AG04450 (cell line): Measurements from ENCODE around the gene GRIP1. TPM values are rescaled to one million over a fixed set of nuclear protein-coding genes. Genes with fewer than 3 reads are reported as not detected.

Source experiments
- CTCF ChIA-PET: fragments of 300-600, 350-600 bp; formaldehyde crosslinking; extraction: SDS; loops from one replicate; lab custom pipeline; 2022; ENCODE audit warnings: antibody characterized with exemption, inconsistent platforms; lab: Charles Lee
- POLR2A ChIA-PET: fragments of 350-600 bp; formaldehyde crosslinking; extraction: SDS; loops from one replicate; lab custom pipeline; 2021; ENCODE audit warnings: antibody characterized with exemption, inconsistent platforms; lab: Yijun Ruan, JAX
- DNase-seq: peaks from one replicate; pipeline ENCODE4 v3.0.0-alpha.2; 2011; ENCODE audit warnings: low read depth, low spot score
- H3K27ac ChIP-seq: one replicate; pipeline ENCODE4 v1.5.1; 2012; ENCODE audit warnings: low read depth, low read length, control low read depth
- H3K27me3 ChIP-seq: one replicate; pipeline ENCODE4 v1.6.0; 2012; ENCODE audit warnings: low read length; ENCODE audit not compliant: control insufficient read depth, insufficient read depth
- H3K4me3 ChIP-seq: 2 replicates; pipeline ENCODE4 v1.5.1; 2011; ENCODE audit warnings: mild to moderate bottlenecking, low read depth, low read length, control low read depth
- H3K9me3 ChIP-seq: 2 replicates; pipeline ENCODE4 v1.5.1; 2012; ENCODE audit warnings: low read length; ENCODE audit not compliant: control insufficient read depth, insufficient read depth
- polyA plus RNA-seq: library from polyadenylated mRNA; depleted of rRNA; stranded (reverse); fragments of >200 nt; gene quantifications from 2 replicates; pipeline ENCODE4 v1.2.3, GENCODE V29; 2011
- TF ChIP-seq, protein P1 (sequence below): IDR thresholded peaks from 2 replicates; pipeline ENCODE4 v1.5.1; 2011; ENCODE audit warnings: low read depth, low read length, control low read depth, inconsistent platforms

The GRIP1 gene
- polyA plus RNA-seq, 1 experiment: not detected

GRCh38 chr12:66453844-66454243 lies 225.0 kb downstream of the GRIP1 start:
- no peaks in the 10 kb centered on the region for H3K27me3 ChIP-seq
- CTCF ChIA-PET: no interaction called here
- H3K27ac ChIP-seq: no peak overlapping the region
- H3K9me3 ChIP-seq: no peaks in the 10 kb centered on the region
- no peak for DNase-seq
- TF ChIP-seq, protein P1, sequence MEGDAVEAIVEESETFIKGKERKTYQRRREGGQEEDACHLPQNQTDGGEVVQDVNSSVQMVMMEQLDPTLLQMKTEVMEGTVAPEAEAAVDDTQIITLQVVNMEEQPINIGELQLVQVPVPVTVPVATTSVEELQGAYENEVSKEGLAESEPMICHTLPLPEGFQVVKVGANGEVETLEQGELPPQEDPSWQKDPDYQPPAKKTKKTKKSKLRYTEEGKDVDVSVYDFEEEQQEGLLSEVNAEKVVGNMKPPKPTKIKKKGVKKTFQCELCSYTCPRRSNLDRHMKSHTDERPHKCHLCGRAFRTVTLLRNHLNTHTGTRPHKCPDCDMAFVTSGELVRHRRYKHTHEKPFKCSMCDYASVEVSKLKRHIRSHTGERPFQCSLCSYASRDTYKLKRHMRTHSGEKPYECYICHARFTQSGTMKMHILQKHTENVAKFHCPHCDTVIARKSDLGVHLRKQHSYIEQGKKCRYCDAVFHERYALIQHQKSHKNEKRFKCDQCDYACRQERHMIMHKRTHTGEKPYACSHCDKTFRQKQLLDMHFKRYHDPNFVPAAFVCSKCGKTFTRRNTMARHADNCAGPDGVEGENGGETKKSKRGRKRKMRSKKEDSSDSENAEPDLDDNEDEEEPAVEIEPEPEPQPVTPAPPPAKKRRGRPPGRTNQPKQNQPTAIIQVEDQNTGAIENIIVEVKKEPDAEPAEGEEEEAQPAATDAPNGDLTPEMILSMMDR: no peak
- POLR2A ChIA-PET: no interaction called here
- no peak overlapping the region for H3K4me3 ChIP-seq

DNA sequence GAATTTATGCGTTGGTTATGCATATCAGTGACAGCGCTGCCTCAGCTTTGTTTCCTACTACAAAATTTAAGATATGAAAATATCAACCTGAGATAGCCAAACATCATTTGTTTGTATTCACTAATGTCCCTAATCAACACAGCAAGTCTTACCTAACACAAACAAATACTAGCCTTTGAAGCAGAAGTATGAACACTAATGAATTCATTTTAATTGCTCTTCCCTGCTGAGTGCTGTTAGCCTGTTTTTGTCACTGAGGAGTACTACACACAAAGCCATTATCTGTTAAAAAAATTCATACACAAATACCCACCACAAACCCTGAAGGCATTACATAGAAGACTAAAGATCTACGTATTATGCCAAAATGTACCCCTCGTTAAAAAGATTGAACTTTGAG lies 225.8 kb downstream of the GRIP1 start:
- DNase-seq: no peak
- no peaks in the 10 kb centered on the region for H3K9me3 ChIP-seq

GRCh38 chr12:66449531-66449930 lies 229.3 kb downstream of the GRIP1 start:
- DNase-seq: no peak
- POLR2A ChIA-PET: no interaction called here
- Histone ChIP-seq H3K4me3 (no peak overlapping the region), H3K9me3 (no peaks in the 10 kb centered on the region), H3K27ac (no peak overlapping the region), H3K27me3 (peaks cover 3% of the 10 kb centered on the region)
- TF ChIP-seq, protein P1: no peak
- CTCF ChIA-PET: no interaction called here

More for the DNA sequence above, 225.8 kb downstream of the GRIP1 start:
- ChIA-PET POLR2A (no interaction called here), CTCF (no interaction called here)
- TF ChIP-seq, protein P1: no peak
- no peak overlapping the region for H3K4me3 ChIP-seq
- H3K27me3 ChIP-seq: no peaks in the 10 kb centered on the region
- no peak overlapping the region for H3K27ac ChIP-seq

DNA sequence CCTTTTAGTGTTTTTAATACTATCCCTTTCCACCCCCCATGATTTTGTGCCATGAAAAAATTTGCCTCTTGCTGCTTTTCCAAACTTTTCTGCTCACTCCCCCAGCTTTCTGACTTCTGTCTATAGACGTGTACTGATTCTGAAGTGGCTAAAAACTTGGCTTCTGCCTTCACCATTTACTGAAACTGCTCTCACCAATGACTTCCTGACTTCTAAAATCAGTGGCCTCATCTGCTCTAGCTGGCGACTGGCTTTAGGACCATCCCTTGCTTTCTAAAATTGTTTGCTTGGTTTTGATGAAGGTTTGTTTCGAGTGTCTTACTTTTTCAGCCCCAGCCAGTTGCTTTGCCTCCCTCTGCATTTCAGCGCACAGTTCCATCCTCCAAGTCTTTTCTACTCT lies 231.2 kb downstream of the GRIP1 start:
- Histone ChIP-seq H3K4me3 (no peak overlapping the region), H3K27ac (no peak overlapping the region), H3K27me3 (peaks cover 3% of the 10 kb centered on the region), H3K9me3 (no peaks in the 10 kb centered on the region)
- no peak for DNase-seq
- TF ChIP-seq, protein P1: no peak
- ChIA-PET POLR2A (no interaction called here), CTCF (no interaction called here)

GRCh38 chr12:66446276-66446675 lies 232.6 kb downstream of the GRIP1 start:
- ChIA-PET CTCF (no interaction called here), POLR2A (no interaction called here)
- H3K9me3 ChIP-seq: no peaks in the 10 kb centered on the region
- H3K27me3 ChIP-seq: peaks cover 4% of the 10 kb centered on the region
- TF ChIP-seq, protein P1: no peak
- H3K4me3 ChIP-seq: no peak overlapping the region
- H3K27ac ChIP-seq: no peak overlapping the region
- DNase-seq: no peak
